HepG2 (cell line): ENCODE results near the gene C2orf92. TPM values are rescaled to one million over a fixed set of nuclear protein-coding genes. Genes with fewer than 3 reads are reported as not detected.

ENCODE experiments used
- ADNP ChIP-seq: sonication (generic); formaldehyde crosslinking; IDR thresholded peaks from 2 replicates; pipeline ENCODE4 v1.4.0; 2020; ENCODE audit warnings: missing genetic modification reagents
- CBX2 ChIP-seq, 2 experiments: fragments of 200-600 bp in 1 of 2; sonication (generic); formaldehyde crosslinking in 1 of 2; IDR thresholded peaks; 2 replicates each; pipeline versions ENCODE4 v1.7.0 to v1.8.1; 2018 to 2022; ENCODE audit warnings: low read depth in 2 of 2, low read length in 1 of 2, mild to moderate bottlenecking in 1 of 2, missing genetic modification reagents in 1 of 2
- DMAP1 ChIP-seq: IDR thresholded peaks from 2 replicates; pipeline ENCODE4 v1.6.1; 2016
- E2F1 ChIP-seq: sonication (generic); formaldehyde crosslinking; IDR thresholded peaks from 2 replicates; pipeline ENCODE4 v1.5.0; 2020; ENCODE audit warnings: missing genetic modification reagents
- ELF4 ChIP-seq: sonication (generic); formaldehyde crosslinking; IDR thresholded peaks from 2 replicates; pipeline ENCODE4 v1.5.0; 2020; ENCODE audit warnings: missing genetic modification reagents, mild to moderate bottlenecking, moderate library complexity, borderline replicate concordance
- FOXK2 ChIP-seq: fragments of 450-650 bp; IDR thresholded peaks from 2 replicates; pipeline ENCODE4 v1.6.1; 2016
- HCFC1 ChIP-seq: fragments of 150-350 bp; IDR thresholded peaks from 2 replicates; pipeline ENCODE4 v1.6.1; 2014; ENCODE audit warnings: low read depth, low read length
- HMG20B ChIP-seq: conservative IDR thresholded peaks from 2 replicates; pipeline ENCODE4 v1.6.1; 2016; ENCODE audit warnings: missing genetic modification reagents, missing compliant biosample characterization
- JUND ChIP-seq: sonication (generic); formaldehyde crosslinking; IDR thresholded peaks from 2 replicates; pipeline ENCODE4 v1.8.0; 2022; ENCODE audit warnings: mild to moderate bottlenecking, missing genetic modification reagents
- MAFG ChIP-seq: sonication (generic); formaldehyde crosslinking; IDR thresholded peaks from 2 replicates; pipeline ENCODE4 v1.5.1; 2020; ENCODE audit warnings: mild to moderate bottlenecking, missing genetic modification reagents
- STAT5B ChIP-seq: sonication (generic); formaldehyde crosslinking; IDR thresholded peaks from 2 replicates; pipeline ENCODE4 v1.4.0; 2020; ENCODE audit warnings: missing genetic modification reagents
- U2AF1 ChIP-seq: fragments of 200-400 bp; formaldehyde crosslinking; optimal IDR thresholded peaks from 2 replicates; pipeline ENCODE3; 2017; ENCODE audit warnings: mild to moderate bottlenecking, low read depth, low read length
- ZBTB10 ChIP-seq: sonication (generic); formaldehyde crosslinking; IDR thresholded peaks from 2 replicates; pipeline ENCODE4 v1.4.0; 2020; ENCODE audit warnings: missing genetic modification reagents, borderline replicate concordance
- ZBTB21 ChIP-seq: sonication (generic); formaldehyde crosslinking; IDR thresholded peaks from 2 replicates; pipeline ENCODE4 v1.4.0; 2020; ENCODE audit warnings: missing genetic modification reagents
- ZNF326 ChIP-seq: sonication (generic); formaldehyde crosslinking; IDR thresholded peaks from 2 replicates; pipeline ENCODE4 v1.4.0; 2020; ENCODE audit warnings: missing genetic modification reagents, borderline replicate concordance
- ZNF383 ChIP-seq: sonication (generic); formaldehyde crosslinking; IDR thresholded peaks from 2 replicates; pipeline ENCODE4 v1.4.0; 2020; ENCODE audit warnings: missing genetic modification reagents, mild to moderate bottlenecking, borderline replicate concordance
- ZNF431 ChIP-seq: sonication (generic); formaldehyde crosslinking; IDR thresholded peaks from 2 replicates; pipeline ENCODE4 v1.9.0; 2022; ENCODE audit warnings: missing genetic modification reagents, low read depth, mild to moderate bottlenecking, borderline replicate concordance
- ZNF564 ChIP-seq: sonication (generic); formaldehyde crosslinking; IDR thresholded peaks from 2 replicates; pipeline ENCODE4 v1.8.1; 2023; ENCODE audit warnings: mild to moderate bottlenecking, missing genetic modification reagents
- ZNF569 ChIP-seq: sonication (generic); formaldehyde crosslinking; IDR thresholded peaks from 2 replicates; pipeline ENCODE4 v1.5.0; 2020; ENCODE audit warnings: mild to moderate bottlenecking, missing genetic modification reagents, moderate library complexity, borderline replicate concordance
- ZNF615 ChIP-seq: sonication (generic); formaldehyde crosslinking; IDR thresholded peaks from 2 replicates; pipeline ENCODE4 v1.5.0; 2020; ENCODE audit warnings: mild to moderate bottlenecking, missing genetic modification reagents, borderline replicate concordance
- ZNF784 ChIP-seq: sonication (generic); formaldehyde crosslinking; IDR thresholded peaks from 2 replicates; pipeline ENCODE4 v1.5.1; 2020; ENCODE audit warnings: missing genetic modification reagents, mild to moderate bottlenecking, borderline replicate concordance
- ZSCAN21 ChIP-seq: sonication (generic); formaldehyde crosslinking; IDR thresholded peaks from 2 replicates; pipeline ENCODE4 v1.8.0; 2022; ENCODE audit warnings: mild to moderate bottlenecking, missing genetic modification reagents, moderate library complexity, borderline replicate concordance
- polyA plus RNA-seq, 8 experiments: library from polyadenylated mRNA; depleted of rRNA in 3 of 8; stranded (reverse) in 7 of 8; unstranded in 1 of 8; fragments of >200 nt; fragmentation: Illumina TruSeq in 4 of 8; extraction: Trizol in 4 of 8; gene quantifications; 2 replicates each; pipeline versions ENCODE4 v1.2.1 to v1.2.3, GENCODE V29; 2011 to 2016; ENCODE audit warnings: low read depth in 4 of 8, missing spikeins in 1 of 8, mixed read lengths in 1 of 8; ENCODE audit not compliant: insufficient read depth in 1 of 8
- total RNA-seq, 5 experiments: library from RNA; depleted of rRNA; stranded (reverse); fragments of >200 nt; fragmentation: Illumina TruSeq; extraction: Trizol; gene quantifications; 2 replicates each; pipeline ENCODE4 v1.2.3, GENCODE V29; 2016; ENCODE audit warnings: low read depth in 1 of 5

The C2orf92 gene
- total and polyA plus RNA-seq, 2 of the 13 experiments (the other 11 are each of a cell fraction or from before 2014, with no cell fraction given): 4.9 to 5.0 TPM

- TF ChIP-seq ZBTB10 (CRISPR knock-in tag): peak; percentile 63; the same call in 1 of the 2 replicates
- TF ChIP-seq ZNF431 (CRISPR knock-in tag): no peak
- TF ChIP-seq ZNF326: no peak
- no peak for TF ChIP-seq HMG20B (CRISPR knock-in tag)
- TF ChIP-seq ADNP: no peak
- TF ChIP-seq E2F1 (CRISPR knock-in tag): peak; percentile 76; the same call in 1 of the 2 replicates
- TF ChIP-seq CBX2 (IDR thresholded peaks at IDR 0.05; ENCODE audit: low read depth, low read length): no peak
- no peak for TF ChIP-seq CBX2 (CRISPR knock-in tag; IDR thresholded peaks at IDR 0.05; ENCODE audit: low read depth)
- peak; percentile 35; the same call in 1 of the 2 replicates for TF ChIP-seq HCFC1
- no peak for TF ChIP-seq ZNF564 (CRISPR knock-in tag)
- no peak for TF ChIP-seq ZNF615 (CRISPR knock-in tag)
- peak; percentile 89; the same call in 1 of the 2 replicates for TF ChIP-seq ELF4 (CRISPR knock-in tag)
- TF ChIP-seq MAFG: no peak
- no peak for TF ChIP-seq FOXK2
- TF ChIP-seq STAT5B (CRISPR knock-in tag): no peak
- no peak for TF ChIP-seq ZBTB21 (CRISPR knock-in tag)
- no peak for TF ChIP-seq ZNF569 (CRISPR knock-in tag)
- peak; percentile 19; the same call in 1 of the 2 replicates for TF ChIP-seq ZSCAN21 (CRISPR knock-in tag)
- TF ChIP-seq ZNF784 (CRISPR knock-in tag): peak; percentile 34; the same call in 1 of the 2 replicates
- TF ChIP-seq ZNF383 (CRISPR knock-in tag): no peak
- peak; percentile 56 for TF ChIP-seq U2AF1
- no peak; the same call in 1 of the 2 replicates for TF ChIP-seq JUND (CRISPR knock-in tag)
- TF ChIP-seq DMAP1: peak; percentile 75
Measured at GRCh38 chr2:97645695-97646629, 23.6 kb upstream of the C2orf92 start, which contains the start of gene COX5B (continued).
